Upper lobe of left lung (tissue), 4 donors: ENCODE measurements around the gene USH1C.

Experiments used
- EP300 ChIP-seq, 4 donors: sonication (generic); formaldehyde crosslinking; IDR thresholded peaks; one replicate each; pipeline ENCODE4 v1.5.1; 2017; ENCODE audit warnings: antibody characterized with exemption in 4 of 4, control low read depth in 2 of 4
- POLR2A ChIP-seq, 4 donors: fragments of 450-650 bp; IDR thresholded peaks; one replicate each; pipeline ENCODE4 v1.5.1; 2016 to 2017; ENCODE audit warnings: antibody characterized with exemption in 4 of 4, mild to moderate bottlenecking in 2 of 4
- POLR2AphosphoS5 ChIP-seq, 2 donors: sonication (generic); formaldehyde crosslinking; IDR thresholded peaks; one replicate each; pipeline ENCODE4 v1.5.1; 2017; ENCODE audit warnings: antibody characterized with exemption in 2 of 2
- TF ChIP-seq, protein P1 (sequence below), 6 experiments: fragments of 450-650 bp in 4 of 6; fragments of 200-600 bp in 2 of 6; sonication (generic) in 2 of 6; IDR thresholded peaks; one replicate each; pipeline ENCODE4 v1.5.1; 2016 to 2019; ENCODE audit warnings: antibody characterized with exemption in 6 of 6

DNA sequence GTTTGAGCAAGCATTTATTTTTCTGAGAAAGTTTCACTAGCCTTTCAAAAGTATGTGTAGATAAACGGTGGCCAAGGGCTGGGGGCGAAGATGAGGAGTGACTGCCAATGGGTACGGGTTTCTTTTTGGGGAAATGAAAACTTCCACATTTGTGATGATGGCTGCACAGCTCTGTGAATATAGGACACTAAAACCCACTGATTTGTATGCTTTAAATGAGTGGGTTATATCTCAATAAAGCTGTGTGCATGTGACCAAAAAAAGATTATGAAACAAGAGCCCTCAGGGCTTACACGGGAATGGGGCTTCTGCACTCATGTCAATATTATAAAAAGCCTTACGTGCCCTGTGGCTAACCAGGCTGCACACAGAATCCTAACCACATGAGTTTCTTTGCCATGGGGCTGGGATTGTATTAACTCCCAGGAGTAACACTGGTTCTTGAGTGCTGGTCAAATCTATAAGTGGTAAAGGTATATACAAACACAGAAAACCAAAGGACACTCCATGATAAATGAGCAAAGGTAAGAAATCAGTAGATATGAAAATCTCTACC is 98.9 kb downstream of the USH1C start:
- TF ChIP-seq POLR2AphosphoS5 (IDR thresholded peaks at IDR 0.05) (no peak), POLR2A (IDR thresholded peaks at IDR 0.05) (no peak), EP300 (IDR thresholded peaks at IDR 0.05) (no peak)
- TF ChIP-seq, protein P1, sequence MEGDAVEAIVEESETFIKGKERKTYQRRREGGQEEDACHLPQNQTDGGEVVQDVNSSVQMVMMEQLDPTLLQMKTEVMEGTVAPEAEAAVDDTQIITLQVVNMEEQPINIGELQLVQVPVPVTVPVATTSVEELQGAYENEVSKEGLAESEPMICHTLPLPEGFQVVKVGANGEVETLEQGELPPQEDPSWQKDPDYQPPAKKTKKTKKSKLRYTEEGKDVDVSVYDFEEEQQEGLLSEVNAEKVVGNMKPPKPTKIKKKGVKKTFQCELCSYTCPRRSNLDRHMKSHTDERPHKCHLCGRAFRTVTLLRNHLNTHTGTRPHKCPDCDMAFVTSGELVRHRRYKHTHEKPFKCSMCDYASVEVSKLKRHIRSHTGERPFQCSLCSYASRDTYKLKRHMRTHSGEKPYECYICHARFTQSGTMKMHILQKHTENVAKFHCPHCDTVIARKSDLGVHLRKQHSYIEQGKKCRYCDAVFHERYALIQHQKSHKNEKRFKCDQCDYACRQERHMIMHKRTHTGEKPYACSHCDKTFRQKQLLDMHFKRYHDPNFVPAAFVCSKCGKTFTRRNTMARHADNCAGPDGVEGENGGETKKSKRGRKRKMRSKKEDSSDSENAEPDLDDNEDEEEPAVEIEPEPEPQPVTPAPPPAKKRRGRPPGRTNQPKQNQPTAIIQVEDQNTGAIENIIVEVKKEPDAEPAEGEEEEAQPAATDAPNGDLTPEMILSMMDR (IDR thresholded peaks at IDR 0.05) = no peak
